Naive B cell (primary cell): ENCODE results near the gene MYBBP1A. TPM values are rescaled to one million over a fixed set of nuclear protein-coding genes. Genes with fewer than 3 reads are reported as not detected.
A peak's percentile ranks its signal among the peaks of the same experiment; 100 is the strongest.

Experiments used
- ATAC-seq, 2 donors: fragments of 150-1000 bp; cut with Tn5 transposase; 2 replicates each; pipeline ENCODE4 v1.10.0; 2021; ENCODE audit warnings: low read depth in 2 of 2, mild to moderate bottlenecking in 2 of 2, moderate library complexity in 2 of 2
- DNase-seq: peaks from one replicate; pipeline ENCODE4 v3.0.0; 2022
- H3K27ac Mint-ChIP-seq, 6 donors: one replicate each; pipeline ENCODE4 v1.8.0; 2020 to 2022; ENCODE audit warnings: mild to moderate bottlenecking in 6 of 6, mixed read lengths in 6 of 6, moderate library complexity in 5 of 6, inconsistent platforms in 2 of 6
- H3K27me3 Mint-ChIP-seq, 3 donors: one replicate each; pipeline ENCODE4 v1.8.0; 2021 to 2022; ENCODE audit warnings: mixed read lengths in 3 of 3, mild to moderate bottlenecking in 1 of 3
- H3K36me3 Mint-ChIP-seq, 2 donors: one replicate each; pipeline ENCODE4 v1.8.0; 2020 to 2022; ENCODE audit warnings: mixed read lengths in 2 of 2, inconsistent platforms in 1 of 2, mild to moderate bottlenecking in 1 of 2
- H3K4me1 Mint-ChIP-seq, 3 donors: one replicate each; pipeline ENCODE4 v1.8.0; 2020 to 2022; ENCODE audit warnings: mixed read lengths in 3 of 3, inconsistent platforms in 1 of 3, mild to moderate bottlenecking in 1 of 3, moderate library complexity in 1 of 3
- H3K4me3 Mint-ChIP-seq, 8 donors: one replicate each; pipeline ENCODE4 v1.8.0; 2020 to 2022; ENCODE audit warnings: mild to moderate bottlenecking in 8 of 8, mixed read lengths in 8 of 8, moderate library complexity in 8 of 8, inconsistent platforms in 2 of 8
- H3K9me3 Mint-ChIP-seq, 7 donors: one replicate each; pipeline ENCODE4 v1.8.0; 2020 to 2022; ENCODE audit warnings: mixed read lengths in 7 of 7, mild to moderate bottlenecking in 5 of 7, inconsistent platforms in 2 of 7, moderate library complexity in 1 of 7
- polyA plus RNA-seq, 6 donors: library from polyadenylated mRNA; unstranded; fragments of 300-500 nt; fragmentation: Illumina TruSeq; gene quantifications; one replicate each; pipeline ENCODE4 v1.2.3, GENCODE V29; 2021; ENCODE audit warnings: low read depth in 6 of 6

Gene MYBBP1A
- polyA plus RNA-seq, 6 donors from 2014 or later, result 0.24 to 28.7 (median 13.4) TPM

DNA sequence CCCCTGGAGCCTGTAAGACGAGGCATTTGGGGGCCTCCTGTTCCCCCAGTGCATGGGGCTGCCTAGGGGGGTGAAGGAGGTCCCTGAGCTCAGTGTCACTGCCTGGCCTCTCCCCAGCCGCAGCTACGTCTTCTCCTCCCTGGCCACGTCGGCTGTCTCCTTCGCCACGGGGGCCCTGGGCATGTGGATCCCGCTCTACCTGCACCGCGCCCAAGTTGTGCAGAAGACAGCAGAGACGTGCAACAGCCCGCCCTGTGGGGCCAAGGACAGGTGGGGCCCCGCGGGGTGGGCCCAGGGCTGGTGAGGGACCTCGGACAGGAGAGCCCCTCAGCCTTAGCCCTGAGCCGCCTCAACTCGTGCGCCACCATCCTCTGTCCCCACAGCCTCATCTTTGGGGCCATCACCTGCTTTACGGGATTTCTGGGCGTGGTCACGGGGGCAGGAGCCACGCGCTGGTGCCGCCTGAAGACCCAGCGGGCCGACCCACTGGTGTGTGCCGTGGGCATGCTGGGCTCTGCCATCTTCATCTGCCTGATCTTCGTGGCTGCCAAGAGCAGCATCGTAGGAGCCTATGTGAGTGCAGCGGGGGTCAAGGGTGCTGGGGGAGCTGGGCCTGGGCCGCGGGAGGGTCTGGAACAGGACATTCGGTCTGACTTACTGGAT is 22.2 kb downstream of the MYBBP1A start:
- Mint-ChIP-seq H3K9me3 (no peaks in the 10 kb centered on the region), H3K27me3 (peaks cover 5 to 41% (median 25%) of the 10 kb centered on the region in 3 donors), H3K27ac (no peak overlapping the region), H3K36me3 (no peaks in the 10 kb centered on the region), H3K4me3 (no peak overlapping the region), H3K4me1 (peaks cover 0 to 6% (median 2%) of the 10 kb centered on the region in 3 donors)
- DNase-seq (no peak), ATAC-seq (no peak)

DNA sequence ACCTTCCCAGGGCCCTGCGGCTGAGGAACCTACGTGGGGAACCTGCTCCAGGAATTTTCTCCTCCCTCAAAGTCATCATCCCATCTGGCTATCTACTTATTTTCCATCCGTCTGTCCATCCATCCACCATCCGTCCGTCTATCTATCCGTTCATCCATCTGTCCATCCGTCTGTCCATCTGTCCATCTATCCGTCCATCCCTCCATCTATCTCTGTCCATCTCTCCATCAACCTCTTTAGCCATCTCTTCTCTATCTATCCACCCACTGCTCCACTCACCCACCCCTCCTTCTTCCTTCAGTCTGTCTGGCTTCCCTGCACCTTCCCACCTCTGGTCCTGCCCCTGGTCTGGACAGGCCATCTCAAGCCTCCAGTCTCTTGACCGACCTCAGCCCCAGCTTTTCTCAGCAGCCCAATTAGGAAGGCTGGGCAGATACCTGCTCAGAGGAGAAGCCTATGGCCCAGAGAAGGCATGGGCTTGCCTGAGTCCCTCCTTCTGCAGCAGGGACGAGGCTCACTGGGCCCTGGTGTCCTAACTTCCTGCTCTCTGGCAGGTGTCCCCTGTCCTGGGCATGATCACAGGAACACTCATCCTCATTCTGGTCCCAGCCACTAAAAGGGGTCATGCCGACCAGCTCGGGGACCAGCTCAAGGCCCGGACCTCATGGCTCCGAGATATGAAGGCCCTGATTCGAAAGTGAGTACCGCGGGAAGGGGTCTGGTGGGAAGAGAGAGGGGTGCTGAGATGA is 23.0 kb downstream of the MYBBP1A start:
- Mint-ChIP-seq H3K27me3 (peaks cover 5 to 41% (median 25%) of the 10 kb centered on the region in 3 donors), H3K4me1 (peaks cover 0 to 6% (median 2%) of the 10 kb centered on the region in 3 donors), H3K9me3 (no peaks in the 10 kb centered on the region), H3K27ac (no peak overlapping the region), H3K4me3 (no peak overlapping the region), H3K36me3 (no peaks in the 10 kb centered on the region)
- DNase-seq (no peak), ATAC-seq (no peak)

DNA sequence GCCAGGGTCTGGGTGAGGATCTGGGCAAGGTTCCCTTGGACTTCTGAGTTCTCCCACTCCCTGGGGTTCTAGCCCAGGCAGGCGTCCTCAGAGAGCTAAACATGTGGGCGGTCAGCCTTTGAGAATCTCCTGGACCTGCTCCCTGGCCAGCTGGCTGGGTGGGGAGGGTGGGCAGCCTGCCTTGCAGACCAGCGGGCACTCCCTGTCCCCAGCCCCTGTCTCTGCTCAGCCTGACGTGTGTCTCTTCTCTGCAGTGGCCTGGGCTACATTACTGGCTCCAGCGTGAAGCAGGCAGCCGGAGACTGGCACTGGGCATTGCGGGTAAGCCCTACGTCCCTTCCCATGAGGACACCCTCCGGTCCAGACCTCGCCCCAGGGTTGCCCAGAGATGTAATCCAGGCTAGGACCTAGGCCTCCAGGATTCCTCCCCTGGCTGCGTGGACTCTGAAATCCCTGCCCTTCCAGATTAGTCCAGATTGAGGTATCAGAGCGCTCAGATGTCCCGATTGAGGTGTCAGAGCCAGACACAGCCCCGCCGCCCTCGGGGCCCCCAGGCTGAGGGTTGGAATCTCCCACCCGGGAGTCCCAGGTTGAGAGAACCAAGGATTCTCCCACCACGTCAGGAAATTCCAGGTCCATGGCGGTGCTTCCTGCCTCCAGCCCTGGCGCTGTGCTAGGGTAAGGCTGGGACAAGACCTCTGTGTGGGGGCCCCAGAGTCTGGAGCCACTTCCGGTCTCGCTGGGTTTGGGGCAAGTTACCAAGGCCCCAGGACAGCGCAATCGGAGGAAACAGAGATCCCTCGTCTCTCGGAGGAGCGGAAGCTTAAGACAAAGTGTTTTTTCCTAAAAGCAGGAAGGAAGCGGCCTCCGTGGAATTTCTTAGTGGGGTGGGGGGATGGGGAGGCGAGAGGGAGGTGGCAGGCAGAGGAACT is 24.1 kb downstream of the MYBBP1A start:
- Mint-ChIP-seq H3K4me3 (no peak overlapping the region), H3K4me1 (peaks cover 0 to 6% (median 2%) of the 10 kb centered on the region in 3 donors), H3K36me3 (no peaks in the 10 kb centered on the region), H3K27me3 (peaks cover 6 to 47% (median 25%) of the 10 kb centered on the region in 3 donors), H3K27ac (no peak overlapping the region), H3K9me3 (no peaks in the 10 kb centered on the region)
- ATAC-seq (no peak), DNase-seq (no peak)

DNA sequence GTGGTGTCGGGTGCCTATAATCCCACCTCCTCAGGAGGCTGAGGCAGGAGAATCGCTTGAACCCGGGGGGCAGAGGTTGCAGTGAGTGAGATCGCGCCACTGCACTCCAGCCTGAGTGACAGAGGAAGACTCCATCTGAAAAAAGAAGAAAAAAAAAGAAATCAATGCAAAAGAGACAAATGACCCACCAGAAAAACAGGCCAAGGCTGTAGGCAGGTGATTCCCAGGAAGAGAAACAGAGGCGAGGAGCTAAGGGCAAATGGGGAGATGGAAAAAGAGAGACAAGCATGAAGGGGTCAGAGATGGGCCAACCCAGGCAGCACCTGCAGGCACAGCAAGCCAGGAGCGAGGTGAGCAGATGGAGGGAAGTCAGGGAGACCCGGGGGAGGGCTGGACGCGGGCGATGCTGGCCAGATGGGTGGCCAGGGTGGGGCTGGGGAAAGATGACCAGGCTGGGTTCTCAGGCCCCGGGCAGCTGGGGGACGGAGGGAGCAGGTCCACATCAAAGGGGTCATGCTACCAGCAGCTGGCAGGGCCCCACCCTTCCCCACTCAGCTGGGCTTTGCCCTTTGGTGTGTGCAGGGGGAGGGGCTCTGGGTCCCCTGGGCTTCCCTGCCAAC is 25.5 kb downstream of the MYBBP1A start:
- peaks cover 9 to 47% (median 25%) of the 10 kb centered on the region in 3 donors for H3K27me3 Mint-ChIP-seq
- H3K27ac Mint-ChIP-seq, result no peak overlapping the region
- no peaks in the 10 kb centered on the region for H3K36me3 Mint-ChIP-seq
- peaks cover 0 to 6% (median 0%) of the 10 kb centered on the region in 3 donors for H3K4me1 Mint-ChIP-seq
- no peaks in the 10 kb centered on the region for H3K9me3 Mint-ChIP-seq
- peak overlapping the region in 1 of 8 donors; percentile 26 for H3K4me3 Mint-ChIP-seq
- DNase-seq (no peak), ATAC-seq (no peak)

DNA sequence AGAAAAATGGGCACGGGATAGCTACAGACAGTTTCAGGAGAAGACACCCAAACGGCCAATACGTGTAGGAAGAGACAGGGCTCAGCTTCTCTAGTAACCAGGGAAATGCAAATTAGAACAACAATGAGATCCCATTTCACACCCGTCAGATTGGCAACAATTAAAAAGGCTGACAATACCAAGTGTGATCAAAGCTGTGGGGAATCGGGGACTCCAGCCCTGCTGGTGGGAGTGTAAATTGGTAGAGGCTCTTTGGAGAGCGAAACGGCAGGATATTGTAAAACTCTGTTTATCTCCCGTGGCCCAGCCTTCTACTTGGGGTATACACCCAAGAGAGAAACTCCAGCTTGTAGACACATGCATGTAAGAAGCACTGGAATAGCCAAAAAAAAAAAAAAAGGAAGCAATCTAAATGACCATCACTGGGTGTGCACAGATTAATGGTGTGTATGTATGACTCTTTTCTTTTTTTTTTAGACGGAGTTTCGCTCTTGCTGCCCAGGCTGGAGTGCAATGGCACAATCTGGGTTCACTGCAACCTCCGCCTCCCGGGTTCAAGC is 27.5 kb downstream of the MYBBP1A start:
- Mint-ChIP-seq H3K4me1 (no peaks in the 10 kb centered on the region), H3K9me3 (no peaks in the 10 kb centered on the region), H3K4me3 (no peak overlapping the region), H3K36me3 (no peaks in the 10 kb centered on the region), H3K27me3 (peaks cover 9 to 30% (median 18%) of the 10 kb centered on the region in 3 donors), H3K27ac (peak overlapping the region in 1 of 6 donors; percentile 17)
- DNase-seq (no peak), ATAC-seq (no peak)

DNA sequence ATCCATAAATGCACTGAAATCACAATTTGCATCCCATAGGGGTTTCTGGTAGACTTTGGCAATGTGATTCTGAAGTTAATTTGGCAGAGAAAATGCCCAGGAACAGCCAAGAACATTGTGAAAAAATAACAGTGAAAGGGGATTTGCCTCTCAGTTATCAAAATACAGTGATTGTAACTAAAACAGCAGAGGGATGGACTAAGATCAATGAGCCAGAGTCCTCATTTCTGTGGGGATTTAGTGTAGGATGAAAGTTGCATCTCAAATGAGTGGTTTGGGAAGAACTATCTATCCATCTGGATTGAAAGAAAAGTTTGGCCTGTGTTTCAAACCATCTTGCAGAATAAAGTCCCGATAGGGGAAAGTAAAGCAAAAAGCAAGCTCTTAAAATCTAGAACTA is 28.1 kb downstream of the MYBBP1A start:
- Mint-ChIP-seq H3K36me3 (no peaks in the 10 kb centered on the region), H3K4me3 (no peak overlapping the region), H3K27me3 (peaks cover 8 to 27% (median 15%) of the 10 kb centered on the region in 3 donors), H3K9me3 (no peaks in the 10 kb centered on the region), H3K27ac (no peak overlapping the region), H3K4me1 (no peaks in the 10 kb centered on the region)
- no peak for DNase-seq
- ATAC-seq, result no peak

DNA sequence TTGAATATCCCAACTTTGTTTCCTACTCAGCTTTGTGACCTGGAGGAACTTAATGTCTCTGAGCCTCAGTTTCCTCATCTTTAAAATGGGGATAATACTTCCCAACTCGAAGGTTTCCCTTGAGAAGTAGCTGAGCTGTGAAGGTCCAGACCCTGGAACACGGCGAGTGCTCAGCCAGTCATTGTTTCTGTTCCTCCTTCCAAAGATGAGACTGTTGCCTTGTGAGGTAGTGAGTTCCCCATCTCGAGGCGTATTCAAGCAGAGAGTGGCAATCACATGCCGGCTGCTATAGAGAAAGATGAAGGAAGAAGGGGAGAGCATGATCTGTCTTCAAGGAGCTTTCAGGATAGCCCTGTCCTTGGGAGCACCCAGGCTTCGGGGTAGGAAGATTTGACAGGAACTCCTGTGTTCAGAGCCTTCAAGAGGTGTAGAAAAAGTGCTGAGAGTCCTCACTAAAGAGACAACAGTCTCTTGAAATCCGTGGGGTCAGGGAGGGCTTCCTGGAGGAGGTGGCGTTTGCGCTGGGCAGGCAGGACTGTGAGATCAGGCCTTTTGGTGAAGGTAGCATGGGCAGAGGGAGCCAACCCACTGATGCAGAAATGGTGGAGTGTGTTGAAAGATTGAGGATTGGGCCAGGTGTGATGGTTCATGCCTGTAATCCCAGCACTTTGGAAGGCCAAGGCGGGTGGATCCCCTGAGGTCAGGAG is 29.3 kb downstream of the MYBBP1A start:
- no peak for DNase-seq
- H3K4me3 Mint-ChIP-seq, result no peak overlapping the region

DNA sequence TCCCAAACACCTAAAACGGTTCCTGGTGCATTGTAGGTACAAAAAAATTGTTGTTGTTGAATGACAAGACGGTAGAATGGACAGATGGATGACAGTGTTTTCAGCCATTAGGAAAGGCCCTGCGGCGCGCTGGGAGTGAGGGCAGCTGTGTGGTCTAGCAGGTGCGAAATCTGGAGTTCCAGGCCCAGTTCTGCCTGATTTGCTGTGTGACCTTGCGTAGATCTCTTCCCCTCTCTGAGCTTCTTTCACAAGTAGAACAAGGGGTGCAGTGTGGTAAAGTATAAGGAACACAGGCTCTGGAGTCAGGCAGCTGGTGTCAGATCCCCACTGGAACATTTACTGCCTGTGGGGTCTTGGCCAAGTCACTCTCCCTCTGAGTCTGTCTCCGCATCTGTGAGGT is 31.2 kb downstream of the MYBBP1A start:
- Mint-ChIP-seq H3K27me3 (peaks cover 0 to 6% (median 4%) of the 10 kb centered on the region in 3 donors), H3K9me3 (no peaks in the 10 kb centered on the region), H3K27ac (no peak overlapping the region), H3K4me3 (no peak overlapping the region), H3K36me3 (no peaks in the 10 kb centered on the region), H3K4me1 (no peaks in the 10 kb centered on the region)
- ATAC-seq, result no peak
- DNase-seq, result no peak

More for the DNA sequence above, 29.3 kb downstream of the MYBBP1A start:
- H3K9me3 Mint-ChIP-seq, result no peaks in the 10 kb centered on the region
- peaks cover 4 to 18% (median 9%) of the 10 kb centered on the region in 3 donors for H3K27me3 Mint-ChIP-seq
- peak overlapping the region in 1 of 6 donors; percentile 1 for H3K27ac Mint-ChIP-seq
- no peak for ATAC-seq
- H3K4me1 Mint-ChIP-seq, result no peaks in the 10 kb centered on the region
- H3K36me3 Mint-ChIP-seq, result no peaks in the 10 kb centered on the region

DNA sequence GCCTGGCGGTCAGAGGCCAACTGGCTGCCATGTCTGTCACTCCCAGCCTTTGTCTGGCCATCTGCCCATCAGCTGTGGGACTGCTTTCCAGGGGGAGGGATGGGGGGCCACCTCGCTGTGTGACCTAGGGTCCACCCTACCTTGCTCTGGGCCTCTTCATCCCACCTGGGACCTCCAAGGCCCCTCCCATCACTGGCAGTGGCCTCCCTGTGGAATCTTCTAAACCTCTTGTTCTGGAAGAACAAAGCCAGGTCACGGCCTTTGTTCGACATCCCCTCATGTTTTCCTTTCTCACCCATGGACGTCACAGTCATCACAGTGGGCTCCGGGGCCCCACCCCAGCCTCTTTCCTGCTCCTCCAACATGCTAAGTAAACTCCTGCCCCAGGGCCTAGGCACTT is 32.5 kb downstream of the MYBBP1A start:
- no peak overlapping the region for H3K4me3 Mint-ChIP-seq
- peaks cover 4 to 6% (median 6%) of the 10 kb centered on the region in 3 donors for H3K27me3 Mint-ChIP-seq
- H3K4me1 Mint-ChIP-seq, result no peaks in the 10 kb centered on the region
- H3K27ac Mint-ChIP-seq, result peak overlapping the region in 1 of 6 donors; percentile 83
- ATAC-seq (no peak), DNase-seq (no peak)
- no peaks in the 10 kb centered on the region for H3K36me3 Mint-ChIP-seq
- H3K9me3 Mint-ChIP-seq, result peaks cover 0 to 3% (median 0%) of the 10 kb centered on the region in 7 donors

DNA sequence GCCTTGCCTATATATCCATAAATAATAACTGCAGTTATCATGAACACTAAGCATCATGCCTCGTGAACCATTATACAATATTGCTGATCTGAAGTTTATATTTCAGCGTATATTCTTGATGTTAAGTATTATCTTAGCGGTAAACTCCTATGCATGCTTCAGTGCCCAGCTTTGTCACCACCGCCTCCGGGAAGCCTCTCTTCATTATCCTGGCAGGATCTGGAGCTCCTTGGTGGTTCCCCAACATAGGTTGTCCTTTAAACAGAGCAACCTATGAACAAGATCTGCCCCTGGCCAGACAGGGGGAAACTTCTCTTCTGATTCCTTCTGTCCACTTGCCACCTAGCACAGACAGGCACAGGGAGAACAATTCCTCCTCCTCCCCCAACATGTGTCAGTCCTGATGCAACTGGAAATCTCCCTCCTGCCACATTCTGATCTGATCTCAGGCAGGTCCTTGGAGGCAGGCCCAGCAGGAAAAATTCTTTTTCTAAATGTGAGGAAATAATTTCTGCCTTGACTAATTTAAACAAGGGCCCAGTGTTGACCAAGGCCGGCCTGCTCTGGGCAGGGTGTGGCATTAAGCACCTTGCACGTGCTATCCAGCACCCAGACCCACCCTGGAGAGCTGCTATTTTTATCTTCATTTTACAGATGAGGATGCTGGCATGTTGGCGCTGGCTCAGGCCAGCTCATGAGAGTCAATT is 34.1 kb downstream of the MYBBP1A start:
- no peak overlapping the region for H3K4me3 Mint-ChIP-seq
- H3K36me3 Mint-ChIP-seq, result no peaks in the 10 kb centered on the region
- DNase-seq, result no peak
- H3K4me1 Mint-ChIP-seq, result no peaks in the 10 kb centered on the region
- no peak overlapping the region for H3K27ac Mint-ChIP-seq
- no peak for ATAC-seq
- H3K27me3 Mint-ChIP-seq, result peaks cover 0 to 8% (median 3%) of the 10 kb centered on the region in 3 donors
- H3K9me3 Mint-ChIP-seq, result peaks cover 0 to 4% (median 0%) of the 10 kb centered on the region in 7 donors

DNA sequence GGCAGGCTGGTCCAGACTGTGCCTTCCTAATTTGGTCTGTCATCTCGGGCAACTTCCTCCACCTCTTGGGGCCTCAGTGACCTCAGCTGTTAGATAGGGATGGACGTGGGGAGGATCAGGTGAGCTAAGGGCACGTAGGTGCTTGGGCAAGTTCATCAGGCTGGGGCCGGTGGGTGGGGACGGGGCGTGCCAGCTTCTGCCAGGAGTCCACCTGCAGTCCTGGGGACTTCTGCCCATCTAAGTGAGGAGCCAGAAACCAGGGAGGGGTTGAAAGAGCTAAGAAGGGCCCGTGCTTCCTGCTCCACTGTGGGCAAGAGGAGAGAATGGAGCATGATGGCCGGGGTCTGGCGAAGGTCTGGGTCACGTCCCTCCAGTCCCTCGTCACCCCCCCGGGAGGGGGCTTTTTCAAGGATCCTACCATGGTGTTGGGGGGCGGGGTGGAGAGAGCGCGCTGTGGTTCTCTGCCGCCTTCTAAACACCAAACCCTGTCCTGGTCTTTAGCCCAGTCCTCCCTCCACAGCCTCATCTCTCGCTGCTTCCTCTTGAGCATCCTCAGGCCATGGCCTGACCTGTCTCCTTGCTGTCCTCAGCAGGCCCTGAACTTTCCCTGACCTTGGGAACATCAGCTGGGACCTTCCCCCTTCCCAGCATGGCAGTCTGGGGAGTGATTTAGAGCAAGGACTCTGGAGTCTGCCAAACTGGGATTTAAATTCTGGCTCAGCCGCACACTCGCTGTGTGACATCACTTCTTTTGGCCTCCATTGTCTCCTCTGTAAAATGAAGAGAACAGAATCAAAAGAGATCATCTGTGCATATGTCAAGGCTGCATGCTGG is 34.9 kb downstream of the MYBBP1A start:
- Mint-ChIP-seq H3K27me3 (peaks cover 0 to 8% (median 0%) of the 10 kb centered on the region in 3 donors), H3K9me3 (peaks cover 0 to 4% (median 0%) of the 10 kb centered on the region in 7 donors), H3K27ac (no peak overlapping the region), H3K4me1 (no peaks in the 10 kb centered on the region), H3K36me3 (no peaks in the 10 kb centered on the region), H3K4me3 (no peak overlapping the region)
- DNase-seq (no peak), ATAC-seq (no peak)
